Ovary (tissue), 9 donors: Measurements from ENCODE around the gene UBR3. TPM values are rescaled to one million over a fixed set of nuclear protein-coding genes. Genes with fewer than 3 reads are reported as not detected.
"Not testable (repeated sequence)": the region's sequence is repeated elsewhere in the genome, so short reads cannot be mapped to it uniquely, and the experiment has no call there.

Experiments
- DNase-seq, 5 donors: peaks; one replicate each; pipeline ENCODE4 v3.0.0-alpha.2; 2019 to 2020
- H3K27ac ChIP-seq, 2 donors: fragments of 200-600 bp; one replicate each; pipeline versions ENCODE4 v1.5.1 to v1.8.0; 2019 to 2022
- H3K27me3 ChIP-seq: fragments of 200-600 bp; one replicate; pipeline ENCODE4 v1.8.0; 2022
- H3K36me3 ChIP-seq: fragments of 200-600 bp; sonication (generic); one replicate; pipeline ENCODE4 v1.5.1; 2019
- H3K4me1 ChIP-seq: one replicate; pipeline ENCODE4 v1.8.1; 2013; ENCODE audit warnings: mild to moderate bottlenecking, moderate library complexity; ENCODE audit not compliant: insufficient read depth
- H3K4me3 ChIP-seq: fragments of 200-600 bp; sonication (generic); one replicate; pipeline ENCODE4 v1.5.1; 2017
- H3K9me3 ChIP-seq, 2 donors: fragments of 200-600 bp in 1 of 2; sonication (generic) in 1 of 2; one replicate each; pipeline versions ENCODE4 v1.5.1 to v1.8.1; 2013 to 2019; ENCODE audit warnings: mild to moderate bottlenecking in 1 of 2, moderate library complexity in 1 of 2
- EP300 ChIP-seq: sonication (generic); formaldehyde crosslinking; IDR thresholded peaks from one replicate; pipeline ENCODE4 v1.6.1; 2017; ENCODE audit warnings: antibody characterized with exemption
- POLR2A ChIP-seq: fragments of 450-650 bp; IDR thresholded peaks from one replicate; pipeline ENCODE4 v1.6.1; 2017; ENCODE audit warnings: antibody characterized with exemption, mild to moderate bottlenecking, moderate library complexity
- WGBS, 3 donors: extraction: QIAGEN DNeasy Blood & Tissue Kit in 1 of 3; methylation state at CpG; one replicate each; pipeline versions ENCODE4 v1.1.5 to v1.1.7; 2013 to 2017; 5-methylcytosine and 5-hydroxymethylcytosine counted together
- intact Hi-C, 4 donors: fragments of 100-400 bp; cut with DNase I; formaldehyde crosslinking; loops; one replicate each; pipeline versions ENCODE4 v1.11.0 to v1.15.1; 2022 to 2023
- polyA plus RNA-seq, 2 donors: library from polyadenylated mRNA; stranded (reverse); fragments of 200-250 nt in 1 of 2; fragments of 350-450 nt in 1 of 2; fragmentation: Illumina TruSeq in 1 of 2; extraction: RNeasy Lipid Tissue Mini Kit (QIAGEN cat#74804) in 1 of 2; gene quantifications; one replicate each; pipeline ENCODE4 v1.2.3, GENCODE V29; 2013 to 2014
- total RNA-seq, 7 donors: library from RNA; depleted of rRNA in 2 of 7; stranded (reverse); fragments of >200 nt in 2 of 7; fragmentation: NEBNext Ultra II Directional in 3 of 7; extraction: Animal tissue kit (Norgen Biotek cat#: 25700) in 3 of 7; gene quantifications; one replicate each; pipeline versions ENCODE4 v1.1.0 to v1.2.4, GENCODE V29; 2016 to 2023
- TF ChIP-seq, protein P1 (sequence below), 3 donors: fragments of 450-650 bp in 2 of 3; fragments of 200-600 bp in 1 of 3; IDR thresholded peaks; one replicate each; pipeline versions ENCODE4 v1.5.1 to v1.8.0; 2016 to 2022; ENCODE audit warnings: antibody characterized with exemption in 3 of 3, mild to moderate bottlenecking in 1 of 3
- donor health status: DM: no; HTN: no; CAD: no; lungs with moderate emphysema.
- donor health status: DM: no; HTN: no; CAD: no.
- donor health status: Bipolar disorder and iron deficiency.
- donor health status: DM: yes; HTN: yes; CAD: no.
- donor health status: DM: no; HTN: no; CAD: no.
- donor health status: DM: yes; HTN: yes; CAD: no.

The UBR3 gene
- total and polyA plus RNA-seq, 9 donors: 13.6 to 63.4 (median 45.1) TPM

DNA sequence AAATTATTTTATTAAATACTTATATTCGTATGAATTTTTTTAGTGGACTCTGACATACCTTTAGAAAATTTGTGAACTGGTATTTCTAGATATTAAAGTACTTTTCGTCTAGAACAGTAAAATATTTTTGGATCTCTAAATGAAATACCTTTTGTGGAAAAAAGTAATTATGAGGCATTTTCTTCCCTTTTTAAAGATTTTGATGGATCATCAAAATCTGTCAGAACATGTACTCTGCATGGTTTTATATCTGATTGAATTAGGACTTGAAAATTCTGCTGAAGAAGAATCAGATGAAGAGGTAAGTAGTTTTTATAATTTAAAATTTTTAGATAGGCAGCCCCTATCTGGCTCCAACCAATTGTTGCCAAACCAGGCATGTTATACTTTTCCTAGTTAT lies 118.8 kb downstream of the UBR3 start:
- H3K36me3 ChIP-seq: no peaks in the 10 kb centered on the region
- TF ChIP-seq, protein P1, sequence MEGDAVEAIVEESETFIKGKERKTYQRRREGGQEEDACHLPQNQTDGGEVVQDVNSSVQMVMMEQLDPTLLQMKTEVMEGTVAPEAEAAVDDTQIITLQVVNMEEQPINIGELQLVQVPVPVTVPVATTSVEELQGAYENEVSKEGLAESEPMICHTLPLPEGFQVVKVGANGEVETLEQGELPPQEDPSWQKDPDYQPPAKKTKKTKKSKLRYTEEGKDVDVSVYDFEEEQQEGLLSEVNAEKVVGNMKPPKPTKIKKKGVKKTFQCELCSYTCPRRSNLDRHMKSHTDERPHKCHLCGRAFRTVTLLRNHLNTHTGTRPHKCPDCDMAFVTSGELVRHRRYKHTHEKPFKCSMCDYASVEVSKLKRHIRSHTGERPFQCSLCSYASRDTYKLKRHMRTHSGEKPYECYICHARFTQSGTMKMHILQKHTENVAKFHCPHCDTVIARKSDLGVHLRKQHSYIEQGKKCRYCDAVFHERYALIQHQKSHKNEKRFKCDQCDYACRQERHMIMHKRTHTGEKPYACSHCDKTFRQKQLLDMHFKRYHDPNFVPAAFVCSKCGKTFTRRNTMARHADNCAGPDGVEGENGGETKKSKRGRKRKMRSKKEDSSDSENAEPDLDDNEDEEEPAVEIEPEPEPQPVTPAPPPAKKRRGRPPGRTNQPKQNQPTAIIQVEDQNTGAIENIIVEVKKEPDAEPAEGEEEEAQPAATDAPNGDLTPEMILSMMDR (IDR thresholded peaks at IDR 0.05): no peak
- H3K4me1 ChIP-seq: no peaks in the 10 kb centered on the region
- no peaks in the 10 kb centered on the region for H3K27me3 ChIP-seq
- DNase-seq: no peak
- no peaks in the 10 kb centered on the region for H3K9me3 ChIP-seq
- no peak overlapping the region for H3K4me3 ChIP-seq
- intact Hi-C loops: no loop called here
- WGBS, 3 donors: 90 to 99% (median 99%) methylated on average over 2 of the region's 2 CpGs
- H3K27ac ChIP-seq: no peak overlapping the region

- H3K27me3 ChIP-seq: no peaks in the 10 kb centered on the region
- no peaks in the 10 kb centered on the region for H3K9me3 ChIP-seq
- no peaks in the 10 kb centered on the region for H3K4me1 ChIP-seq
- no peaks in the 10 kb centered on the region for H3K36me3 ChIP-seq
- DNase-seq: no peak
- no peak overlapping the region for H3K4me3 ChIP-seq
- no peak overlapping the region for H3K27ac ChIP-seq
- 99 to 100% (median 100%) methylated on average over 1 of the region's 1 CpG for WGBS, 3 donors
- intact Hi-C loops: no loop called here
- TF ChIP-seq, protein P1 (IDR thresholded peaks at IDR 0.05): no peak
- TF ChIP-seq POLR2A (no peak), EP300 (no peak)
Observed at GRCh38 chr2:169946546-169946945, 119.3 kb downstream of the UBR3 start.

- Histone ChIP-seq H3K27ac (no peak overlapping the region), H3K9me3 (no peaks in the 10 kb centered on the region), H3K36me3 (no peaks in the 10 kb centered on the region), H3K4me3 (no peak overlapping the region), H3K27me3 (no peaks in the 10 kb centered on the region), H3K4me1 (no peaks in the 10 kb centered on the region)
- no peak for DNase-seq
- intact Hi-C loops: no loop called here
- TF ChIP-seq EP300 (no peak), POLR2A (no peak)
- TF ChIP-seq, protein P1 (IDR thresholded peaks at IDR 0.05): no peak
Observed at GRCh38 chr2:169955940-169956339, 128.7 kb downstream of the UBR3 start.

DNA sequence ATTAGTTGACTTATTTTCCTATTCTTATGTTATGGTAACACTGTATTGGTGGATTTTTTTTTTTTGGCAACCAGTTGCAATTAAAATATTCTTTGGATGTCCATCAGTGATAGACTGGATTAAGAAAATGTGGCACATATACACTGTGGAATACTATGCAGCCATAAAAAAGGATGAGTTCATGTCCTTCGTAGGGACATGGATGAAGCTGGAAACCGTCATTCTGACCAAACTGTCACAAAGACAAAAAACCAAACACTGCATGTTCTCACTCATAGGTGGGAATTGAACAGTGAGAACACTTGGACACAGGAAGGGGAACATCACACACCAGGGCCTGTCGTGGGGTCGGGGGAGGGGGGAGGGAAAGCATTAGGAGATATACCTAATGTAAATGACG lies 130.0 kb downstream of the UBR3 start:
- H3K27ac ChIP-seq, H3K36me3 ChIP-seq, H3K9me3 ChIP-seq, H3K4me3 ChIP-seq, intact Hi-C loops, H3K27me3 ChIP-seq, H3K4me1 ChIP-seq, DNase-seq: not testable (repeated sequence)
- 90 to 98% (median 96%) methylated on average over 5 of the region's 5 CpGs for WGBS, 3 donors

DNA sequence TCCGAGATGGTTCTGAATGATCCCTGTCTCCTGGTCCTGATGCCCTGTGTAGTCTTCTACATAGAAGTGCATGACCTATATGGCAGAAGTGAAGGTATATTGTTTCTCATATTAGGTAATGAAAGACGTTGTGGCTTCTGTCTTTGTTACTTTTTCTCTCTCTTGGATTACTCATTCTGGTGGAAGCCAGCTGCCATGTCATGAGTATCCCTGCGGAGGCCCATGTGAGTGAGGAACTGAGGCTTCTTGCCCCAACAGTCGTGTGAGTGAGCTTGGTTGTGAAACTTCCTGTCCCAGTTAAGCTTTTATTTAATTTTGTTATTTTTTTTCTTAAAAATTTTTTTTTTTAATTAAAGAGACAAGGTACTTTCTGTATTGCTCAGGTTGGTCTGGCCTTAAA lies 134.7 kb downstream of the UBR3 start:
- intact Hi-C loops: no loop called here
- Histone ChIP-seq H3K4me1 (no peaks in the 10 kb centered on the region), H3K36me3 (no peaks in the 10 kb centered on the region), H3K4me3 (no peak overlapping the region), H3K9me3 (no peaks in the 10 kb centered on the region), H3K27ac (no peak overlapping the region), H3K27me3 (no peaks in the 10 kb centered on the region)
- DNase-seq: no peak
- 81 to 88% (median 86%) methylated on average over 4 of the region's 4 CpGs for WGBS, 3 donors
- TF ChIP-seq, protein P1 (IDR thresholded peaks at IDR 0.05): no peak
- TF ChIP-seq EP300: no peak
- no peak for TF ChIP-seq POLR2A
